ENCODE measurements around the gene C1orf159.

GRCh38 chr1:1156140-1157032 is 40.5 kb upstream of the C1orf159 start:
- no peak for TF ChIP-seq EZH2 (IDR thresholded peaks at IDR 0.05; ENCODE audit: low read depth, low read length, severe bottlenecking)
- no peak for TF ChIP-seq CTCF (IDR thresholded peaks at IDR 0.05; ENCODE audit: control extremely low read depth in 1 of 3, insufficient read depth in 1 of 3, low read depth in 1 of 3, low read length in 3 of 3)
- no peak for TF ChIP-seq POLR2A (IDR thresholded peaks at IDR 0.05; ENCODE audit: control extremely low read depth in 1 of 2, low read depth in 2 of 2, low read length in 2 of 2)
- no peak for TF ChIP-seq CREB1 (IDR thresholded peaks at IDR 0.05)
- TF ChIP-seq SIN3A (conservative IDR thresholded peaks at IDR 0.05 in 1 of 2, IDR thresholded peaks at IDR 0.05 in 1 of 2; ENCODE audit: low read depth in 1 of 2, low read length in 2 of 2) = no peak
- no peak for TF ChIP-seq ATF2 (IDR thresholded peaks at IDR 0.05; ENCODE audit: low read length)

Measured in H1 (cell line).